ENCODE results near the gene SFMBT2.

SFMBT2 gene

GRCh38 chr10:7424919-7425318, 14.1 kb upstream of the SFMBT2 start:
- H3K9ac ChIP-seq (ENCODE audit: low read depth, low read length) = no peak overlapping the region
- H3K27ac ChIP-seq (ENCODE audit: low read depth, low read length) = no peak overlapping the region
- peaks cover 53% of the 10 kb centered on the region for H3K4me1 ChIP-seq (ENCODE audit: control insufficient read depth, insufficient read depth, low read length)
- no peak overlapping the region for H3K4me3 ChIP-seq (ENCODE audit: low read depth, low read length)
- H3K9me3 ChIP-seq (ENCODE audit: control insufficient read depth, insufficient read depth, low read length) = no peaks in the 10 kb centered on the region
- H3K27me3 ChIP-seq (ENCODE audit: control insufficient read depth, insufficient read depth, low read length) = peaks cover 39% of the 10 kb centered on the region
- H3K36me3 ChIP-seq (ENCODE audit: control insufficient read depth, insufficient read depth, low read length) = no peaks in the 10 kb centered on the region

GRCh38 chr10:7424315-7424714, 13.5 kb upstream of the SFMBT2 start:
- Histone ChIP-seq H3K36me3 (ENCODE audit: control insufficient read depth, insufficient read depth, low read length) (no peaks in the 10 kb centered on the region), H3K4me3 (ENCODE audit: low read depth, low read length) (no peak overlapping the region), H3K4me1 (ENCODE audit: control insufficient read depth, insufficient read depth, low read length) (peaks cover 52% of the 10 kb centered on the region), H3K27me3 (ENCODE audit: control insufficient read depth, insufficient read depth, low read length) (peaks cover 40% of the 10 kb centered on the region), H3K9me3 (ENCODE audit: control insufficient read depth, insufficient read depth, low read length) (no peaks in the 10 kb centered on the region), H3K9ac (ENCODE audit: low read depth, low read length) (no peak overlapping the region), H3K27ac (ENCODE audit: low read depth, low read length) (no peak overlapping the region)

GRCh38 chr10:7423521-7423920, 12.7 kb upstream of the SFMBT2 start:
- Histone ChIP-seq H3K4me3 (ENCODE audit: low read depth, low read length) (peak overlapping the region; percentile 43), H3K36me3 (ENCODE audit: control insufficient read depth, insufficient read depth, low read length) (no peaks in the 10 kb centered on the region), H3K9me3 (ENCODE audit: control insufficient read depth, insufficient read depth, low read length) (no peaks in the 10 kb centered on the region), H3K4me1 (ENCODE audit: control insufficient read depth, insufficient read depth, low read length) (peaks cover 46% of the 10 kb centered on the region), H3K27me3 (ENCODE audit: control insufficient read depth, insufficient read depth, low read length) (peaks cover 40% of the 10 kb centered on the region), H3K9ac (ENCODE audit: low read depth, low read length) (no peak overlapping the region), H3K27ac (ENCODE audit: low read depth, low read length) (peak overlapping the region; percentile 40)

GRCh38 chr10:7421526-7421925, 10.7 kb upstream of the SFMBT2 start:
- no peak overlapping the region for H3K27ac ChIP-seq (ENCODE audit: low read depth, low read length)
- H3K9me3 ChIP-seq (ENCODE audit: control insufficient read depth, insufficient read depth, low read length) = no peaks in the 10 kb centered on the region
- H3K4me3 ChIP-seq (ENCODE audit: low read depth, low read length) = no peak overlapping the region
- H3K4me1 ChIP-seq (ENCODE audit: control insufficient read depth, insufficient read depth, low read length) = peaks cover 40% of the 10 kb centered on the region
- H3K27me3 ChIP-seq (ENCODE audit: control insufficient read depth, insufficient read depth, low read length) = peaks cover 40% of the 10 kb centered on the region
- no peak overlapping the region for H3K9ac ChIP-seq (ENCODE audit: low read depth, low read length)
- no peaks in the 10 kb centered on the region for H3K36me3 ChIP-seq (ENCODE audit: control insufficient read depth, insufficient read depth, low read length)

GRCh38 chr10:7419998-7420397, 9.2 kb upstream of the SFMBT2 start:
- H3K9me3 ChIP-seq (ENCODE audit: control insufficient read depth, insufficient read depth, low read length) = no peaks in the 10 kb centered on the region
- H3K4me1 ChIP-seq (ENCODE audit: control insufficient read depth, insufficient read depth, low read length) = peaks cover 24% of the 10 kb centered on the region
- no peak overlapping the region for H3K9ac ChIP-seq (ENCODE audit: low read depth, low read length)
- no peak overlapping the region for H3K27ac ChIP-seq (ENCODE audit: low read depth, low read length)
- no peak overlapping the region for H3K4me3 ChIP-seq (ENCODE audit: low read depth, low read length)
- no peaks in the 10 kb centered on the region for H3K36me3 ChIP-seq (ENCODE audit: control insufficient read depth, insufficient read depth, low read length)
- peaks cover 30% of the 10 kb centered on the region for H3K27me3 ChIP-seq (ENCODE audit: control insufficient read depth, insufficient read depth, low read length)

- Histone ChIP-seq H3K27ac (ENCODE audit: low read depth, low read length) (no peak overlapping the region), H3K9ac (ENCODE audit: low read depth, low read length) (no peak overlapping the region), H3K36me3 (ENCODE audit: control insufficient read depth, insufficient read depth, low read length) (no peaks in the 10 kb centered on the region), H3K4me1 (ENCODE audit: control insufficient read depth, insufficient read depth, low read length) (peaks cover 11% of the 10 kb centered on the region), H3K9me3 (ENCODE audit: control insufficient read depth, insufficient read depth, low read length) (no peaks in the 10 kb centered on the region), H3K27me3 (ENCODE audit: control insufficient read depth, insufficient read depth, low read length) (peaks cover 38% of the 10 kb centered on the region), H3K4me3 (ENCODE audit: low read depth, low read length) (no peak overlapping the region)
Observed at GRCh38 chr10:7417807-7418206, 7.0 kb upstream of the SFMBT2 start.

GRCh38 chr10:7417103-7417623, 6.3 kb upstream of the SFMBT2 start:
- Histone ChIP-seq H3K4me3 (ENCODE audit: low read depth, low read length) (no peak overlapping the region), H3K9me3 (ENCODE audit: control insufficient read depth, insufficient read depth, low read length) (no peaks in the 10 kb centered on the region), H3K4me1 (ENCODE audit: control insufficient read depth, insufficient read depth, low read length) (peaks cover 6% of the 10 kb centered on the region; the same call in 1 of the 2 replicates), H3K27me3 (ENCODE audit: control insufficient read depth, insufficient read depth, low read length) (peaks cover 39% of the 10 kb centered on the region), H3K36me3 (ENCODE audit: control insufficient read depth, insufficient read depth, low read length) (no peaks in the 10 kb centered on the region), H3K9ac (ENCODE audit: low read depth, low read length) (no peak overlapping the region), H3K27ac (ENCODE audit: low read depth, low read length) (no peak overlapping the region)

- Histone ChIP-seq H3K4me3 (ENCODE audit: low read depth, low read length) (no peak overlapping the region), H3K27ac (ENCODE audit: low read depth, low read length) (no peak overlapping the region), H3K9me3 (ENCODE audit: control insufficient read depth, insufficient read depth, low read length) (no peaks in the 10 kb centered on the region), H3K9ac (ENCODE audit: low read depth, low read length) (no peak overlapping the region), H3K27me3 (ENCODE audit: control insufficient read depth, insufficient read depth, low read length) (peaks cover 49% of the 10 kb centered on the region), H3K36me3 (ENCODE audit: control insufficient read depth, insufficient read depth, low read length) (no peaks in the 10 kb centered on the region), H3K4me1 (ENCODE audit: control insufficient read depth, insufficient read depth, low read length) (peaks cover 6% of the 10 kb centered on the region; the same call in 1 of the 2 replicates)
Observed at GRCh38 chr10:7414766-7415165, 3.9 kb upstream of the SFMBT2 start.

- H3K27ac ChIP-seq (ENCODE audit: low read depth, low read length) = no peak overlapping the region
- H3K36me3 ChIP-seq (ENCODE audit: control insufficient read depth, insufficient read depth, low read length) = no peaks in the 10 kb centered on the region
- no peak overlapping the region for H3K9ac ChIP-seq (ENCODE audit: low read depth, low read length)
- peaks cover 14% of the 10 kb centered on the region for H3K4me1 ChIP-seq (ENCODE audit: control insufficient read depth, insufficient read depth, low read length)
- H3K27me3 ChIP-seq (ENCODE audit: control insufficient read depth, insufficient read depth, low read length) = peaks cover 67% of the 10 kb centered on the region
- no peaks in the 10 kb centered on the region for H3K9me3 ChIP-seq (ENCODE audit: control insufficient read depth, insufficient read depth, low read length)
- peak overlapping the region; percentile 83 for H3K4me3 ChIP-seq (ENCODE audit: low read depth, low read length)
Observed at GRCh38 chr10:7412928-7413282, 2.1 kb upstream of the SFMBT2 start.

- Histone ChIP-seq H3K27me3 (ENCODE audit: control insufficient read depth, insufficient read depth, low read length) (peaks cover 73% of the 10 kb centered on the region), H3K9ac (ENCODE audit: low read depth, low read length) (no peak overlapping the region), H3K4me1 (ENCODE audit: control insufficient read depth, insufficient read depth, low read length) (peaks cover 14% of the 10 kb centered on the region), H3K9me3 (ENCODE audit: control insufficient read depth, insufficient read depth, low read length) (no peaks in the 10 kb centered on the region), H3K36me3 (ENCODE audit: control insufficient read depth, insufficient read depth, low read length) (no peaks in the 10 kb centered on the region), H3K27ac (ENCODE audit: low read depth, low read length) (no peak overlapping the region), H3K4me3 (ENCODE audit: low read depth, low read length) (peak overlapping the region; percentile 83)
Observed at GRCh38 chr10:7412237-7412927, 1.5 kb upstream of the SFMBT2 start.

- Histone ChIP-seq H3K9me3 (ENCODE audit: control insufficient read depth, insufficient read depth, low read length) (no peaks in the 10 kb centered on the region), H3K36me3 (ENCODE audit: control insufficient read depth, insufficient read depth, low read length) (no peaks in the 10 kb centered on the region), H3K27me3 (ENCODE audit: control insufficient read depth, insufficient read depth, low read length) (peaks cover 79% of the 10 kb centered on the region), H3K4me3 (ENCODE audit: low read depth, low read length) (peak overlapping the region; percentile 83), H3K9ac (ENCODE audit: low read depth, low read length) (no peak overlapping the region), H3K27ac (ENCODE audit: low read depth, low read length) (no peak overlapping the region), H3K4me1 (ENCODE audit: control insufficient read depth, insufficient read depth, low read length) (peaks cover 15% of the 10 kb centered on the region)
Observed at GRCh38 chr10:7411671-7412128, 866 bp upstream of the SFMBT2 start.
